ENCODE measurements around the gene ZFHX3.

ZFHX3 gene

DNA sequence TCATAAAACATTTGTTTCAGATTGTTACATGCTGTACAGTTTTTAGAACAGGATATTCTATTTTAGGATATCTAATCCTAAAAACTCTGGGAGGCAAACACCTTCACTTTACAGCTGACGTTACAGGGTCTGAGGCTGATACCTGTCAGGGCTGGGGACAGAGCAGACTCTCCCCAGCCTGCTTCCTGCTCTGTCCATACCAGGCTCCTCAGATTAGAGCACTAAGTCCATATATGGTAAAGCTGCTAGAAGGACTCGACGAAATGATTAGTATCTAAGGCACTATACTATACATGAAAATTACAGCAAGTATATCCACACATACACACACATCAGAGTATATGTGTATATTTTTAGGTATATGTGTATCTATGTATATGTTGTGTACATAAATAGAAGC is 125.2 kb downstream of the ZFHX3 start:
- Mint-ChIP-seq H3K27me3 (ENCODE audit: low read depth) (no peaks in the 10 kb centered on the region), H3K36me3 (ENCODE audit: low read depth) (peaks cover 4% of the 10 kb centered on the region), H3K4me1 (peaks cover 44% of the 10 kb centered on the region), H3K9me3 (peaks cover 2% of the 10 kb centered on the region), H3K4me3 (no peak overlapping the region), H3K27ac (peak overlapping the region; percentile 48 to 72 (median 55))
- TF ChIP-seq, protein P1, sequence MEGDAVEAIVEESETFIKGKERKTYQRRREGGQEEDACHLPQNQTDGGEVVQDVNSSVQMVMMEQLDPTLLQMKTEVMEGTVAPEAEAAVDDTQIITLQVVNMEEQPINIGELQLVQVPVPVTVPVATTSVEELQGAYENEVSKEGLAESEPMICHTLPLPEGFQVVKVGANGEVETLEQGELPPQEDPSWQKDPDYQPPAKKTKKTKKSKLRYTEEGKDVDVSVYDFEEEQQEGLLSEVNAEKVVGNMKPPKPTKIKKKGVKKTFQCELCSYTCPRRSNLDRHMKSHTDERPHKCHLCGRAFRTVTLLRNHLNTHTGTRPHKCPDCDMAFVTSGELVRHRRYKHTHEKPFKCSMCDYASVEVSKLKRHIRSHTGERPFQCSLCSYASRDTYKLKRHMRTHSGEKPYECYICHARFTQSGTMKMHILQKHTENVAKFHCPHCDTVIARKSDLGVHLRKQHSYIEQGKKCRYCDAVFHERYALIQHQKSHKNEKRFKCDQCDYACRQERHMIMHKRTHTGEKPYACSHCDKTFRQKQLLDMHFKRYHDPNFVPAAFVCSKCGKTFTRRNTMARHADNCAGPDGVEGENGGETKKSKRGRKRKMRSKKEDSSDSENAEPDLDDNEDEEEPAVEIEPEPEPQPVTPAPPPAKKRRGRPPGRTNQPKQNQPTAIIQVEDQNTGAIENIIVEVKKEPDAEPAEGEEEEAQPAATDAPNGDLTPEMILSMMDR (IDR thresholded peaks at IDR 0.05; ENCODE audit: unreplicated experiment in 3 of 3) = no peak

DNA sequence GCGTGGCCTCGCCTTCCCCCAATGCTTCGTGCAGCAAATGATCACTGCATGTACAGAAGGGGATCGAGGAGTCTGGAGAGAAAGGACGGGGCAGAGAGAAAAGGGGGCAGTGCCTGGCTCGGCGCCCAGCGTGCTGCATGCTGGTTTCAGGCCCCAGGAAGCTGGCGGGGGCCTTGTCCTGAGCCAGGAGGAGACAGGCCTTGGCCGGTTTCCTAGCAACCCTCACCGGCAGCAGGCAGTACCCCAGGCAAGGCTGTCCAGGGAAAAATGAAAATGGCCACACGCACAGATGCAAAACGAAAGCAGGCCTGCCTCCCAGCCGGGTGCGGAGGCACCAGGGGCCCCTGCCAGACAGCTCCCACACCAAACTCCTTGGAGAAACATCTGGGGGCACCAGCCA is 126.3 kb downstream of the ZFHX3 start:
- H3K27ac Mint-ChIP-seq = peak overlapping the region in 2 of 3 experiments; percentile 24 to 26
- H3K27me3 Mint-ChIP-seq (ENCODE audit: low read depth) = no peaks in the 10 kb centered on the region
- H3K4me3 Mint-ChIP-seq = peak overlapping the region in 1 of 3 experiments; percentile 47
- TF ChIP-seq, protein P1 (IDR thresholded peaks at IDR 0.05; ENCODE audit: unreplicated experiment in 3 of 3) = no peak
- H3K36me3 Mint-ChIP-seq (ENCODE audit: low read depth) = peaks cover 4% of the 10 kb centered on the region
- peaks cover 2% of the 10 kb centered on the region for H3K9me3 Mint-ChIP-seq
- peaks cover 36% of the 10 kb centered on the region for H3K4me1 Mint-ChIP-seq

DNA sequence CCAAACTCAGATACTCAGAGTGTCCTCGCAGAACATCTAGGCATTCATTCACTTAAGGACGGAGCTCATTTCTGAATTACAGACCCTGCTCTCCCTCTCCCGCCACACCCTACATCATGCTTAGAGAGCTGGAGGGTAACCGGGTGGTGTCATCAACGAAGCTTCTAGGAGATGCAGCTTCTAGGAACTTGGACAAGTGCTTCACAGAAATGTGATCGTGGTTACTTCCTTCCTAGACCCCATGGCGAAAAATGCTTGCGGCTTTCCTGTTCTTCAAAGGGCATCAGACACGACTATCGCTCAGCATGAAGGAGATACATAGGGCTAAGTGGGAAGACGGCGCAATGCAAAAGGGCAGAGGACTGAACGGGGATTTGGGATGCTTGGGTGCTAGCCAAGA is 126.8 kb downstream of the ZFHX3 start:
- TF ChIP-seq, protein P1 (IDR thresholded peaks at IDR 0.05; ENCODE audit: unreplicated experiment in 3 of 3) = no peak
- H3K4me1 Mint-ChIP-seq = peaks cover 31% of the 10 kb centered on the region
- peak overlapping the region in 2 of 3 experiments; percentile 24 to 26 for H3K27ac Mint-ChIP-seq
- no peak overlapping the region for H3K4me3 Mint-ChIP-seq
- peaks cover 4% of the 10 kb centered on the region for H3K36me3 Mint-ChIP-seq (ENCODE audit: low read depth)
- no peaks in the 10 kb centered on the region for H3K27me3 Mint-ChIP-seq (ENCODE audit: low read depth)
- H3K9me3 Mint-ChIP-seq = peaks cover 2% of the 10 kb centered on the region

DNA sequence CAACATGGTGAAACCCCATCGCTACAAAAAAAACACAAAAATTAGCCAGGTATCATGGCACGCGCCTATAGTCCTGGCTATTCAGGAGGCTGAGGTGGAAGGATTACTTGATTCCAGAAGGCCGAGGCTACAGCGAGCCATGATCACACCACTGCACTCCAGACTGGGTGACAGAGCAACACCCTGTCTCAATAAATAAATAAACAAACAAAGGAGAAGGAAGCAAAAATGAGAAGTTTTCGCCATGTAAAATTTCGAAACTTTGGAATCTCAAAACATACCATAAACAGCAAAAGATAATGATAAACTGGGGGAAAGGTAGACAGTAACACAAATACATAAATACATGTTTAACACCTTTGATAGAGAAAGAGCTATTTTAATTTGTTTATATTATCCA is 130.9 kb downstream of the ZFHX3 start:
- Mint-ChIP-seq H3K36me3 (ENCODE audit: low read depth) (peaks cover 4% of the 10 kb centered on the region), H3K9me3 (peaks cover 2% of the 10 kb centered on the region), H3K4me1 (peaks cover 19% of the 10 kb centered on the region), H3K27ac (no peak overlapping the region), H3K27me3 (ENCODE audit: low read depth) (no peaks in the 10 kb centered on the region), H3K4me3 (no peak overlapping the region)
- TF ChIP-seq, protein P1 (IDR thresholded peaks at IDR 0.05; ENCODE audit: unreplicated experiment in 3 of 3) = no peak

DNA sequence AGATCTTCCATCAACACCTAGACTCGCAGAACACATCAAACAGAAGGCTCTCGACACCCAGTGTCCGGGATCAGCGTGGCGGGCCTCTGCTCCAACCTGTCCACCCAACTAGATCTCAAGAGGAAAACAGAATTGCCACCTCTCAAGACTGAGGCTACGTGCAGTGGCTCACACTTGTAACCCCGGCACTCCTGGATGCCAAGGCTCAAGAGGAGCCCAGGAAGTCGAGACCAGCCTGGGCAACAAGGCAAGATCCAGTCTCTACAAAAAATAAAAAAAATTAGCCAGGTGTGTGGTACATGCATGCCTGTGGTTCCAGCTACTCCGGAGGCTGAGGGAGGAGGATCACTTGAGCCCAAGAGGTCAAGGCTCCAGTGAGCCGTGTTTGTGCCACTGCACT is 132.6 kb downstream of the ZFHX3 start:
- Mint-ChIP-seq H3K4me1 (peaks cover 22% of the 10 kb centered on the region), H3K4me3 (no peak overlapping the region)

DNA sequence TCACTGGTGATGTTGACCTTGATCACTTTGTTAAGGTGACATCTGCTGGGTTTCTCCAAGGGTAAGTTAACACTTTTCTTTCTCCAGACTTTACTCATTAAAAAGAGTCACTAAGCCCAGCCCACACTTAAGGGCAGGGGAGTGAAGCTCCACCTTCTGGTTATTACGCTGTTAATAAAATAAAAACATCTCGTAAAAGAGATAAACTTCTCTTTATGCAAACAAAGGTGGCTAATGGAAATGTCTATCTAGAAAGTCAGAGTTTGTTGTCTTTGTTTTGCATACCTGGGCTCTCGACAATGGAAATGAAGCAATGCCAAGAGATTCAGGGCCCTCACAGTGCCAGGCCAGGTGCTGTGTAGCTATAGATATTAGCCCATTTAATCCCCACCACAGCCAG is 134.4 kb downstream of the ZFHX3 start:
- Mint-ChIP-seq H3K4me1 (peaks cover 22% of the 10 kb centered on the region), H3K4me3 (no peak overlapping the region), H3K27ac (no peak overlapping the region), H3K36me3 (ENCODE audit: low read depth) (peaks cover 4% of the 10 kb centered on the region), H3K27me3 (ENCODE audit: low read depth) (no peaks in the 10 kb centered on the region), H3K9me3 (peaks cover 2% of the 10 kb centered on the region)
- TF ChIP-seq, protein P1 (IDR thresholded peaks at IDR 0.05; ENCODE audit: unreplicated experiment in 3 of 3) = no peak

More for the DNA sequence above, 132.6 kb downstream of the ZFHX3 start:
- H3K27ac Mint-ChIP-seq = no peak overlapping the region
- peaks cover 4% of the 10 kb centered on the region for H3K36me3 Mint-ChIP-seq (ENCODE audit: low read depth)
- no peaks in the 10 kb centered on the region for H3K27me3 Mint-ChIP-seq (ENCODE audit: low read depth)
- H3K9me3 Mint-ChIP-seq = peaks cover 2% of the 10 kb centered on the region
- TF ChIP-seq, protein P1 (IDR thresholded peaks at IDR 0.05; ENCODE audit: unreplicated experiment in 3 of 3) = no peak

All from nephron (organoid).